Neuron (in vitro differentiated cells): ENCODE data around the gene ACRV1.

Experiments used
- H2AFZ ChIP-seq: one replicate; pipeline ENCODE4 v1.6.1; 2013; ENCODE audit warnings: low read depth, mild to moderate bottlenecking, inconsistent platforms, low read length, moderate library complexity
- H3K27me3 ChIP-seq: one replicate; pipeline ENCODE4 v1.6.1; 2013; ENCODE audit warnings: low read length; ENCODE audit not compliant: insufficient read depth
- H3K36me3 ChIP-seq: one replicate; pipeline ENCODE4 v1.6.1; 2013; ENCODE audit warnings: low read length; ENCODE audit not compliant: insufficient read depth
- H3K4me1 ChIP-seq: one replicate; pipeline ENCODE4 v1.6.1; 2013; ENCODE audit warnings: low read length; ENCODE audit not compliant: insufficient read depth
- H3K4me3 ChIP-seq: 2 replicates; pipeline ENCODE4 v1.5.1; 2013; ENCODE audit warnings: mild to moderate bottlenecking, low read length, moderate library complexity
- H3K9me3 ChIP-seq: one replicate; pipeline ENCODE4 v1.6.1; 2013; ENCODE audit warnings: low read length

Gene ACRV1

DNA sequence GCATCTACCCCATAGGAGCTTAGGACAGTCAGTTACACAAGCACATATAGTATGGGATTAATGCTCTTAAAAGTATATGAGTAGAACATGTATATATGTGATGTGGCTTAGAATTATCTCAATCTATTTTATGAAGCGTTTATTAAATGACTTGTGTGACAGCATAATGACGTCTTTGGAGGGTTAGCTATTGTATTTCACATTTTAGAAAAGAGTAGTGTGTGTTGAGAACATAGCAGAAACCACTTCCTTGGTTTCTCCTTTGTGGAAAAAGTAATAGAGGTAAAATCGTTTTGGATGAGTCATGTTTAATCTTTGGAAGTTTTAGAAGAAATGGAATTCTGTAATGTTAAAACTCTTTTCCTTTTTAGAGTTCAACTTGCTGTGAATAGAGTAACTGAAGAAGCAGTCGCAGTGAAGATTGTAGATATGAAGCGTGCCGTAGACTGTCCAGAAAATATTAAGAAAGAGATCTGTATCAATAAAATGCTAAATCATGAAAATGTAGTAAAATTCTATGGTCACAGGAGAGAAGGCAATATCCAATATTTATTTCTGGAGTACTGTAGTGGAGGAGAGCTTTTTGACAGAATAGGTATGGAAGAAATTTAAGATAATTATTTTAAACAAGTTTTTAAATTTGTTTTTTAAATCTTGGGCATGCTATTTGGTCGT is 53.3 kb downstream of the ACRV1 start:
- Histone ChIP-seq H3K27me3 (no peaks in the 10 kb centered on the region), H3K36me3 (peaks cover 34% of the 10 kb centered on the region), H3K9me3 (no peaks in the 10 kb centered on the region), H2AFZ (peak overlapping the region; percentile 85), H3K4me1 (peaks cover 13% of the 10 kb centered on the region), H3K4me3 (peak overlapping the region; percentile 82)

DNA sequence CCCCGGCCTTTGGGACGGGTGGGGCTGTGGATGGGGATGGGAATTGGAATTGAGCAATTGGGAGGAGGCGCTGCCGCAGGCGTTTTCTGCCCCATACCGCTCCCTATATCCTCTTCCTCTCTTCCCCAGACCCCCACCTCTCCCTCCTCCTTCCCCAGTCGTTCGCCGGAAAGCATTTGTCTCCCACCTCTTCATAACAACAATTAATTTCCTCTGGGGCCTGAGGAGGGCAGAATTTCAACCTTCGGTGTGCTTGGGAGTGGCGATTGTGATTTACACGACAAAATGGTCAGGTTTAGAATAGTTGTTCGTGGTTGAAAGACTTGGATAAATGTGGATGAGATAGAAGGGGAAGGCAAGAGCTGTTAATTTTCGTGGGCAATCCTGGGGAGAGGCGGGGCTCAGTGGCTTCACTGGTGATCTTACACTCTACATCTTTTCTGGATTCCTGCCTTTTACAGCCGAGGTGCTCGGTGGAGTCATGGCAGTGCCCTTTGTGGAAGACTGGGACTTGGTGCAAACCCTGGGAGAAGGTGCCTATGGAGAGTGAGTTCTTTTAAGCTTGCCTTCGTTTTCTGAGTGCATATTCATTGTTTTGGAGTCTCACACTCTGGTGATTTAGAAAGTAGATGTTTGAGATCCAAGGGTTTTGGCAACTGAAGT is 54.2 kb downstream of the ACRV1 start:
- peaks cover 32% of the 10 kb centered on the region for H3K36me3 ChIP-seq

DNA sequence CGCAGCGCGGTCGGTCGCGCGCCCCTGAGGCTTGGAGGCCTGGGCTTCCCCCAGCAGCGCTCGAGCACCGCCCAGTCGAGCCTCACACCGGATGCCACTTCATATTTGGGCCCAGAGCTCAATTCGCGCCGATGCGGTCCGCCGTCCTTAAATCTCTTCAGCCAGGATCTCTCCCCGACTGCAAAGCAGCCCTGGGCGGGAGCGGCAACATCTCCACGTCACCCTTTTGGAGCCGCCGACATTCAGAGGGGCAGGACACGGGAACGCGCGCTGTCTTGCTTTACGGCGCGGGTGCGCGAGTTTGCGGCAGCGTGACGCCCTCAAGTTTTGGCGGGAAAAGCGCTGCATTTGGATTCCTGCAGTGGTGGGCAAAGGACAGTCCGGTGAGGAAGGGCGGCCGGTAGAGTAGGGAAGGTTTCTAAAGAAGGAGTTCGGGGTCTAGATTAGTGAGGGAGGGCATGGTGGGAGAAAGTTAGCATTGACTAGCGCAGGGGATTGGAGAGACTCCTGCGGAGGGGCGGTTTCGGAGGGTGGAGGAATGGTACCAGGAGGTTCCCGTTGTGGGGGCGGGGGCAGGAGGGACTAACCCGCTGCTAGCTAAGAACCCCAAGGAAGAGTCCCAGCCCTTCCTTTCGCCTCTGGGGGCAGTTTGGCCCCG is 54.9 kb downstream of the ACRV1 start:
- Histone ChIP-seq H3K9me3 (no peaks in the 10 kb centered on the region), H3K27me3 (no peaks in the 10 kb centered on the region), H2AFZ (peak overlapping the region; percentile 85), H3K4me3 (peak overlapping the region; percentile 82), H3K4me1 (peaks cover 13% of the 10 kb centered on the region), H3K36me3 (peaks cover 33% of the 10 kb centered on the region)

More for the DNA sequence above, 54.2 kb downstream of the ACRV1 start:
- Histone ChIP-seq H3K27me3 (no peaks in the 10 kb centered on the region), H3K4me1 (peaks cover 13% of the 10 kb centered on the region), H3K9me3 (no peaks in the 10 kb centered on the region), H2AFZ (peak overlapping the region; percentile 85), H3K4me3 (peak overlapping the region; percentile 82)

DNA sequence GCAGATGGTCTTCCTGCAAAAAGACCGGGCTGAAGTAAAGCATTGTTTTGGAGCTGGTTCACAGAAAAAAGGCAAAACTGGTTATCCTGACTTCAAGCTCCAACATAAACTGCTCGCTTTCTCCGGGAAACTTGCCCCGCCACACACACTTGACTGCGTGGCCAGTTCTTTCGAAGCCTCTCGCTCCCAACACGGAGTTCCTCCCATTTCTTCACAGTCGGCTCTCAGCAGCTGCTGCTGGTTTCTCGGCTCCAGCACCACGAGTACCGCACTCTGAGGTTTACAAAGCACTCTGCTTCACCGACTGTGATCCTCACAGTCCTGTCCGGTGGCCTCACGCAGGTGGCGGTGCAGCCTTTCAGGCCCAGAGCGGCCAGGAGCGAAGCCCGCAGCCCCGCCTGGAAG is 55.4 kb downstream of the ACRV1 start:
- H2AFZ ChIP-seq: peak overlapping the region; percentile 85
- peaks cover 13% of the 10 kb centered on the region for H3K4me1 ChIP-seq
- H3K27me3 ChIP-seq: no peaks in the 10 kb centered on the region
- H3K36me3 ChIP-seq: peaks cover 33% of the 10 kb centered on the region
- peak overlapping the region; percentile 82 for H3K4me3 ChIP-seq
- no peaks in the 10 kb centered on the region for H3K9me3 ChIP-seq

DNA sequence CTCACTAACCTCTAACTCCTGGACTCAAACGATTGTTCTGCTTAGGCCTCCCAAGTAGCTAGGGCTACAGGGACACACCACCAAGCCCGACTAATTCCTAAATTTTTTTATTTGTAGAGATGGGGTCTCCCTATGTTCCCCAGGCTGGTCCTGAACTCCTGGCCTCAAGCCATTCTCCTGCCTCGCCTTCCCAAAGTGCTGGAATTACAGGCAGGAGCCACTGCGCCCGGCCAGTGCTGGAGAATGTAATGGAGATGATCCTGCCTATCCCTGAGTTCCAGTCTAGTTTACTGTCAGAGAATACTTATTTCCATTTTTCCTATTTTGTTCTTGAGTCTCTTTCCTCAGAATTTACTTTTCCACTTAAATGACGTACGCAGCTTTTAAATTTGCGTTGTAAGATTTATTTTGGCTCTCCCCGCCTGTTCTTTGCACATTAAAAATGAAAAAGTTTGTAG is 55.9 kb downstream of the ACRV1 start, which contains the start of gene CHEK1:
CHEK1 (plus strand) TSS at position 408 of the 458 bp plus-strand sequence. CDS start 1,606 bp downstream, outside the sequence.
- Histone ChIP-seq H2AFZ (peak within 1 kb of the TSS; percentile 85), H3K27me3 (no peaks in the 10 kb centered on the region), H3K9me3 (no peaks in the 10 kb centered on the region), H3K4me1 (peaks cover 13% of the 10 kb centered on the region), H3K36me3 (peaks cover 33% of the 10 kb centered on the region), H3K4me3 (peak within 1 kb of the TSS; percentile 82)

DNA sequence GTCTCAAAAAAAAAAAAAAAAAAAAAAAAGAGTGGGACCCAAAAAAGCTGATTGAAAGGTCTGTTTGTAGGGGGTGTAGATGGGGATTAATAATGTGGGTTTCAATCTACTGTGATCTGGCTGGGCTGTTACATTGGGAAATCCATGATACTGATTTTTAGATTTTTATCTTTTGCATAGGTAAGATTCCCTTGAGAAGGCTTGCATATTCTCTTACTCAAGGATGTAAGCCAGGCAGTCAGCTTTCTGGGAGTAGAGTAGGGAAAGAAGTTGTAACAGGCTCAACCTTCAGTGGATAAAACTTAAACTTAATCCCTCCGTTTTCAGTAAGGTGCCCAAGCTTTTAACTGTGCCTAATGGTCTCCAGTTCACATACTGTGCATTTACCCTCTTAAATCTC is 57.6 kb downstream of the ACRV1 start:
- no peaks in the 10 kb centered on the region for H3K9me3 ChIP-seq
- peaks cover 13% of the 10 kb centered on the region for H3K4me1 ChIP-seq
- H3K36me3 ChIP-seq: peaks cover 39% of the 10 kb centered on the region
- H3K27me3 ChIP-seq: no peaks in the 10 kb centered on the region
- no peak overlapping the region for H3K4me3 ChIP-seq
- no peak overlapping the region for H2AFZ ChIP-seq

DNA sequence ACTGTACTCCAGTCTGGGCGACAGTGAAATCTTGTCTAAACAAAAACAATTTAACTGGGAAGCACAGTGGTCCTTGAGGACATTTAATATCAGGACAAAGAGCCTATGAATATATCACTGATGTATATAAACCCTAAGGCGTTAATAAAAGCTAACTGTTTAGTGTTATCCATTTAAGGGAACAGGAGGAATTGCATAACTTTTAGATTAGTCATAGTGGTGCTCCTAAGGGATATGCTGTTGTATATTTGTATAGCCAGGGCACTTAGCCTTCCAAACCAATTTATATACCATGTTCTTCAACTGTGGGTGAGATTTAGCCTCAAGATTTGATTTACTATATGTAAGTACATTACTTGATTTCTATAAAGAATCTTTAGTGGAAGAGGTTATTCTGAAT is 58.7 kb downstream of the ACRV1 start:
- Histone ChIP-seq H3K4me3 (no peak overlapping the region), H3K9me3 (no peaks in the 10 kb centered on the region), H3K27me3 (no peaks in the 10 kb centered on the region), H2AFZ (no peak overlapping the region), H3K4me1 (peaks cover 2% of the 10 kb centered on the region), H3K36me3 (peaks cover 46% of the 10 kb centered on the region)
